DOHH2 (cell line): ENCODE results near the gene PTHLH.

Experiments
- EZH2phosphoT487 ChIP-seq: fragments of 200-600 bp; sonication (generic); IDR thresholded peaks from 2 replicates; pipeline ENCODE4 v1.6.1; 2017; ENCODE audit warnings: borderline replicate concordance, mild to moderate bottlenecking, antibody characterized with exemption, low read length, moderate library complexity, mixed read lengths
- TF ChIP-seq, protein P1 (sequence below): fragments of 200-600 bp; sonication (generic); IDR thresholded peaks from one replicate; pipeline ENCODE4 v1.5.1; 2014; ENCODE audit warnings: antibody characterized with exemption, mild to moderate bottlenecking, low read depth, low read length; ENCODE audit not compliant: poor library complexity, severe bottlenecking

DNA sequence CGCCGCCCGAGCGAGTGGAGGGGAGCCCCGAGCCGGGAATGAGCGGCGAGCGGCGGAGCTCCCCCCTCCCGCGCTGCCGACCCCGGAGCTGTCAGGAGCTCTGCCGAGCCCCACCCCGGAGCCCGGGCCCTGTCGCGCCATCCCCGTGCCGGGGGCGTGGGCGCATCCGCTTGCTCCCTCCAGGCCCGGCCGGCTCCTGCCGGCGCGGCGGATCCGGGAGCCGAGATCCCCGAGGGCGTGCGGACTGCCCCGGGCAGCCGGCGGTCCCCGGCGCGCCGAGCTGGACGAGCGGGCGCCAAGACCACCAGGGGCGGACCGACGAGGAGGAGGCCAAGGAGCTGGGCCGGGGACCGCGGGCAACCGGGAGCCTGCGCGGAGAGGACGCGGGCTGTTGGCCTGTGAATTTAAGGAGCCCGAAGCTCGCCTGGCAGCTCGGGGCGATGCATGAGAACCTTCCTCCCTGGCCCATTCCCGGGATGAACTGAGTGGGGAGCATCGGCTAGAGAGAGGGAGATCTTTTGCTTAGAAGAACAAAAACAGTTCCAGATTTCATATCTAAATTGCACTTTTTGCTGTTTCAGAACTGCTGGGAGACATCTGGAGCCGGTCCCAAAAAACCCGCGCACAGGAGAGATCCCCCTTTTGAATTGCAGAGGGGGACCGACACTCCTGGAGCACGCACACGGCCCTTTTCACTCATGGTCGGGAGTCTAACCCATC, 2.0 kb downstream of the PTHLH start:
- TF ChIP-seq, protein P1, sequence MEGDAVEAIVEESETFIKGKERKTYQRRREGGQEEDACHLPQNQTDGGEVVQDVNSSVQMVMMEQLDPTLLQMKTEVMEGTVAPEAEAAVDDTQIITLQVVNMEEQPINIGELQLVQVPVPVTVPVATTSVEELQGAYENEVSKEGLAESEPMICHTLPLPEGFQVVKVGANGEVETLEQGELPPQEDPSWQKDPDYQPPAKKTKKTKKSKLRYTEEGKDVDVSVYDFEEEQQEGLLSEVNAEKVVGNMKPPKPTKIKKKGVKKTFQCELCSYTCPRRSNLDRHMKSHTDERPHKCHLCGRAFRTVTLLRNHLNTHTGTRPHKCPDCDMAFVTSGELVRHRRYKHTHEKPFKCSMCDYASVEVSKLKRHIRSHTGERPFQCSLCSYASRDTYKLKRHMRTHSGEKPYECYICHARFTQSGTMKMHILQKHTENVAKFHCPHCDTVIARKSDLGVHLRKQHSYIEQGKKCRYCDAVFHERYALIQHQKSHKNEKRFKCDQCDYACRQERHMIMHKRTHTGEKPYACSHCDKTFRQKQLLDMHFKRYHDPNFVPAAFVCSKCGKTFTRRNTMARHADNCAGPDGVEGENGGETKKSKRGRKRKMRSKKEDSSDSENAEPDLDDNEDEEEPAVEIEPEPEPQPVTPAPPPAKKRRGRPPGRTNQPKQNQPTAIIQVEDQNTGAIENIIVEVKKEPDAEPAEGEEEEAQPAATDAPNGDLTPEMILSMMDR, result no peak
- TF ChIP-seq EZH2phosphoT487, result no peak
